Measurements from ENCODE around the gene NCK2.
"Not testable (repeated sequence)": the region's sequence is repeated elsewhere in the genome, so short reads cannot be mapped to it uniquely, and the experiment has no call there.

The NCK2 gene

GRCh38 chr2:105893011-105893995 is 148.6 kb downstream of the NCK2 start:
- no peak for DNase-seq (ENCODE audit: low spot score)

- DNase-seq (ENCODE audit: low spot score) = no peak
Measured at GRCh38 chr2:105894327-105894944, 149.7 kb downstream of the NCK2 start.

- peak; percentile 32 for DNase-seq (ENCODE audit: low spot score)
Measured at GRCh38 chr2:105895990-105896764, 151.5 kb downstream of the NCK2 start.

- no peak for DNase-seq (ENCODE audit: low spot score)
Measured at GRCh38 chr2:105896765-105897163, 152.1 kb downstream of the NCK2 start.

- DNase-seq (ENCODE audit: low spot score) = not testable (repeated sequence)
Measured at GRCh38 chr2:105897694-105898093, 153.0 kb downstream of the NCK2 start.

- no peak for DNase-seq (ENCODE audit: low spot score)
Measured at GRCh38 chr2:105903051-105903674, 158.5 kb downstream of the NCK2 start.

GRCh38 chr2:105904938-105905337 is 160.2 kb downstream of the NCK2 start:
- DNase-seq (ENCODE audit: low spot score) = no peak

GRCh38 chr2:105906481-105906880 is 161.8 kb downstream of the NCK2 start:
- DNase-seq (ENCODE audit: low spot score) = no peak

GRCh38 chr2:105907184-105907583 is 162.5 kb downstream of the NCK2 start:
- no peak for DNase-seq (ENCODE audit: low spot score)

- no peak for DNase-seq (ENCODE audit: low spot score)
Measured at GRCh38 chr2:105909215-105909614, 164.5 kb downstream of the NCK2 start.

- no peak for DNase-seq (ENCODE audit: low spot score)
Measured at GRCh38 chr2:105910497-105911238, 166.0 kb downstream of the NCK2 start.

- DNase-seq (ENCODE audit: low spot score) = no peak
Measured at GRCh38 chr2:105911425-105911824, 166.7 kb downstream of the NCK2 start.

GRCh38 chr2:105912081-105912480 is 167.4 kb downstream of the NCK2 start:
- DNase-seq (ENCODE audit: low spot score) = no peak

- DNase-seq (ENCODE audit: low spot score) = no peak
Measured at GRCh38 chr2:105915005-105915558, 170.4 kb downstream of the NCK2 start.

GRCh38 chr2:105917226-105917625 is 172.5 kb downstream of the NCK2 start:
- no peak for DNase-seq (ENCODE audit: low spot score)

- no peak for DNase-seq (ENCODE audit: low spot score)
Measured at GRCh38 chr2:105917688-105918087, 173.0 kb downstream of the NCK2 start.

- DNase-seq (ENCODE audit: low spot score) = peak; percentile 98
Measured at GRCh38 chr2:105919191-105919811, 174.6 kb downstream of the NCK2 start.

- DNase-seq (ENCODE audit: low spot score) = peak; percentile 74
Measured at GRCh38 chr2:105919826-105920225, 175.1 kb downstream of the NCK2 start.

GRCh38 chr2:105924271-105924670 is 179.6 kb downstream of the NCK2 start:
- DNase-seq (ENCODE audit: low spot score) = no peak

GRCh38 chr2:105924932-105925331 is 180.2 kb downstream of the NCK2 start:
- DNase-seq (ENCODE audit: low spot score) = no peak

- DNase-seq (ENCODE audit: low spot score) = no peak
Measured at GRCh38 chr2:105925390-105925789, 180.7 kb downstream of the NCK2 start.
